ENCODE measurements around the gene JAGN1. TPM values are rescaled to one million over a fixed set of nuclear protein-coding genes. Genes with fewer than 3 reads are reported as not detected.
"Not testable (repeated sequence)": the region's sequence is repeated elsewhere in the genome, so short reads cannot be mapped to it uniquely, and the experiment has no call there.

Gene JAGN1
- total RNA-seq, 2 donors from 2014 or later, result 20.7 to 25.6 TPM

- intact Hi-C loops (cut with DNase I), result no loop called here
- no peak for DNase-seq
- ATAC-seq, result no peak
These were observed 737 bp downstream of the JAGN1 start for GRCh38 chr3:9891072-9891622.

GRCh38 chr3:9893739-9894138 is 3.3 kb downstream of the JAGN1 start:
- DNase-seq (no peak), ATAC-seq (no peak)
- intact Hi-C loops (cut with DNase I), result no loop called here

GRCh38 chr3:9895715-9896114 is 5.3 kb downstream of the JAGN1 start:
- intact Hi-C loops (cut with DNase I); DNase-seq; ATAC-seq: not testable (repeated sequence)

- ATAC-seq; DNase-seq; intact Hi-C loops (cut with DNase I): not testable (repeated sequence)
These were observed 6.5 kb downstream of the JAGN1 start for GRCh38 chr3:9896755-9897407.

- DNase-seq (no peak), ATAC-seq (peak; percentile 44 to 52)
- intact Hi-C loops (cut with DNase I), result no loop called here
These were observed 7.3 kb downstream of the JAGN1 start for GRCh38 chr3:9897408-9898372.

- no peak for DNase-seq
- peak; percentile 17 to 52 for ATAC-seq
- intact Hi-C loops (cut with DNase I), result no loop called here
These were observed 8.2 kb downstream of the JAGN1 start for GRCh38 chr3:9898467-9899241.

- intact Hi-C loops (cut with DNase I), result no loop called here
- ATAC-seq (no peak), DNase-seq (no peak)
These were observed 8.9 kb downstream of the JAGN1 start for GRCh38 chr3:9899289-9899791.

- DNase-seq; intact Hi-C loops (cut with DNase I); ATAC-seq: not testable (repeated sequence)
These were observed 10.6 kb downstream of the JAGN1 start for GRCh38 chr3:9900965-9901415.

- intact Hi-C loops (cut with DNase I), result no loop called here
- no peak for ATAC-seq
- DNase-seq, result no peak
These were observed 11.6 kb downstream of the JAGN1 start for GRCh38 chr3:9901967-9902366.

GRCh38 chr3:9902372-9903237 is 12.2 kb downstream of the JAGN1 start, which contains the start of gene IL17RE:
Gene IL17RE, plus strand, starts transcription at chr3:9902848. Its CDS starts 85 bp downstream, at chr3:9902933.
- ATAC-seq (peak in 1 of 2 donors; percentile 62), DNase-seq (peak; percentile 35)
- intact Hi-C loops (cut with DNase I), result no loop called here

- intact Hi-C loops (cut with DNase I), result no loop called here
- peak; percentile 32 for DNase-seq
- peak; percentile 32 to 61 for ATAC-seq
These were observed 12.8 kb downstream of the JAGN1 start for GRCh38 chr3:9903238-9903624.

- ATAC-seq (no peak), DNase-seq (no peak)
- intact Hi-C loops (cut with DNase I), result no loop called here
These were observed 13.5 kb downstream of the JAGN1 start for GRCh38 chr3:9903904-9904303.

- DNase-seq (no peak), ATAC-seq (no peak)
- intact Hi-C loops (cut with DNase I), result no loop called here
These were observed 16.1 kb downstream of the JAGN1 start for GRCh38 chr3:9906480-9906879.

- DNase-seq (no peak), ATAC-seq (no peak)
- intact Hi-C loops (cut with DNase I), result no loop called here
These were observed 17.9 kb downstream of the JAGN1 start for GRCh38 chr3:9908286-9908685.

GRCh38 chr3:9909221-9910013 is 19.0 kb downstream of the JAGN1 start:
- DNase-seq, result no peak
- no peak for ATAC-seq
- intact Hi-C loops (cut with DNase I), result no loop called here

- ATAC-seq, result no peak
- intact Hi-C loops (cut with DNase I), result no loop called here
- DNase-seq, result no peak
These were observed 21.5 kb downstream of the JAGN1 start for GRCh38 chr3:9911863-9912262.

- DNase-seq (no peak), ATAC-seq (no peak)
- intact Hi-C loops (cut with DNase I), result no loop called here
These were observed 22.0 kb downstream of the JAGN1 start for GRCh38 chr3:9912294-9912935.
